Mammary epithelial cell (primary cell): ENCODE data around the gene CHRND.

Experiments used
- CTCF ChIP-seq, 2 donors: IDR thresholded peaks in 1 of 2; conservative IDR thresholded peaks in 1 of 2; 2 replicates each; pipeline ENCODE4 v1.5.1; 2011 to 2012; ENCODE audit warnings: inconsistent platforms in 2 of 2, low read length in 2 of 2, mild to moderate bottlenecking in 2 of 2, control low read depth in 1 of 2, low read depth in 1 of 2; ENCODE audit not compliant: insufficient read depth in 1 of 2; ENCODE audit errors: extremely low read depth in 1 of 2
- EZH2 ChIP-seq: IDR thresholded peaks from 2 replicates; pipeline ENCODE4 v1.6.1; 2012; ENCODE audit warnings: low read length, inconsistent platforms, borderline replicate concordance

GRCh38 chr2:232532419-232532818, 6.5 kb downstream of the CHRND start:
- TF ChIP-seq CTCF (conservative IDR thresholded peaks at IDR 0.05 in 1 of 2, IDR thresholded peaks at IDR 0.05 in 1 of 2; ENCODE audit: extremely low read depth in 1 of 2, insufficient read depth in 1 of 2, low read depth in 1 of 2, low read length in 2 of 2) = no peak
- no peak for TF ChIP-seq EZH2
